NCI-H82 treated with DMSO at 0.1 percent for 48 hours (cell line): ENCODE measurements around the gene NNAT.

Source experiments
- DNase-seq: peaks from one replicate; lab custom pipeline; 2025; ENCODE audit not compliant: unreplicated experiment; lab: John Stamatoyannopoulos, UW

The NNAT gene

GRCh38 chr20:37523911-37524700 is 3.1 kb downstream of the NNAT start:
- DNase-seq = peak; percentile 93

DNA sequence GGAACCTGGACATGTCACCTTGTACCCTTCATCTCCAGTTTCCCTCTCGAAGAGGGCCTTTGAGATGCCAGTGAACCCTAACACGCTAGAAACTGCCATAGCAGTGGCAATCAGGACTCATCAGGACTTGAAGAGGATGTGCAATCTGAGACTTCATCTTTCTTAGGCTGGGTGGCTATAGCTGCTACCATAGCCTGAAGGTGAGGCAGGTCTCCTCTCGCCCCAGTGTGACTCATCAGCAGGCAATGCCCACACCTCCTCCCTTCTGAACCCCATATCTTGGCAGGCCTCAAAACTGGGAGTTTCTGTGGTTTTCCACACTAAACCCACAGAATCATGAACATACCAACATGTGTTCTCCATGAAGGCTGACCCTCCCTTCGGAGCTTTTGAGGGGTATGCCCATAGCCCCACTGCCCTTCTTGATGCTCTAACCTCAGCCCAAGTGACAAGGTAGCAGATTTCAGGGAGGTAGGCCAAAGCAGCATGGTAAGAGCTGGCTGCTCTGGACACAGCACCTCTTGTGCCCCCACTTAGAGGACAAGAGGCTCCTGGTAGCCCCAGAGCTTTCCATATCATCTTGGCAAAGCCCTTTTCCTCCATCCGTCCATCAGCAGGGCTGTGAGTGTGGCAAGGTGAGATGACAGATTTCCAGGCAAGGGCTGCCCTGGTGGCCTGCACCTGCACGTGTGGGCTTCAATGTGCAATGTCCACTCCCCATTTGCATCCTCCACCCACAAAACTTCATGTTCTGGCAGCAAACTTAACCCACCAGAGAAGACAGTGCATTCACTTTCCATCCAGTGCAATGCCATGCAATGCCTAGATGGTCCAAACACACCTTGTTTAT is 4.0 kb downstream of the NNAT start:
- DNase-seq = no peak

DNA sequence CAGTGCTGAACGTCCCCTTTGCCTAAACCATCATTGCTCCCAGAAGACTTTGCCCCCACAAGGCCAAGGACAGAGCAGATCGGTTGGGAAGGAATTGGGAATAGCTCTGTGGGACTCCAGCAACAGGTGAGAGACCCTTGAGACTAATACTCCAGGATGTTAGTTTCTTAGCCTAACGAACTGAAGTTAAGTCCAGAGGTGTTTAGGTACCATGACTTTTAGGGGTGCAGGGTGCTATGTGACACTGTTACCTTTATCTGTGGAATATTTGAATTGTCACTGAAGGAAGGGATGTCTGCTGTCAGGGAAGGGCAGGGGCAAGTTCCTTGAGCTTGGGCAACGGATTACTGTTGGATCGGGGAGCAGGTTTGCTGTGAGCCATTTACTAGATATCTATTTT is 4.8 kb downstream of the NNAT start:
- DNase-seq = no peak

DNA sequence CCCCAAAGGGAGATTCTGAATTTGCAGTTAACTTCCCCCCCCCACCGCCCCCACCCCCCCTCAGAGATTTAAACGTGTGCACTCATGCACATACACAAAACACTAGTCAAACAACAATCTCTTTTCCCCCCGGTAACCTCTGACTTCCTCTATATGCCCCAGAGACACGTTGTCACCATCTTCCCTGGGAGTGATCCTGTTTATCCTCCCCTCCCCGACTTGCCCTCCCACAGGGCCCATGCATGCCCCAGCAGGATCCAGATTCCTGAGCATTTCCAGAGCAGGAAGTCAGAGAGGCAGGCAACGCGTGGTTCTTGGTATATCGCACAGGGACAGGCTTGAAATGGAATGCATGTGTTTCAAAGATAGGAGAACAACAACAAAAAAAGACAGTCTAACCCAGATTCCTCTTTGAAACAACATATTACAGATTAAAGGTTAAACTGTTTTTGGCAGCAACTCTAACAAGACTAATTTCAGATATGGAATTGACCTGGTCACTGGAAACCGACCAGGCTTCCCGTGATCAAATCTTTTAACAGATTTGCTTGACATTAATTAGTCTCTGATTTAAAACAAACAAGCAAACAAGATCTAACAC is 5.3 kb downstream of the NNAT start:
- DNase-seq = no peak

- DNase-seq = no peak
These were observed 6.0 kb downstream of the NNAT start for GRCh38 chr20:37526839-37527637.

DNA sequence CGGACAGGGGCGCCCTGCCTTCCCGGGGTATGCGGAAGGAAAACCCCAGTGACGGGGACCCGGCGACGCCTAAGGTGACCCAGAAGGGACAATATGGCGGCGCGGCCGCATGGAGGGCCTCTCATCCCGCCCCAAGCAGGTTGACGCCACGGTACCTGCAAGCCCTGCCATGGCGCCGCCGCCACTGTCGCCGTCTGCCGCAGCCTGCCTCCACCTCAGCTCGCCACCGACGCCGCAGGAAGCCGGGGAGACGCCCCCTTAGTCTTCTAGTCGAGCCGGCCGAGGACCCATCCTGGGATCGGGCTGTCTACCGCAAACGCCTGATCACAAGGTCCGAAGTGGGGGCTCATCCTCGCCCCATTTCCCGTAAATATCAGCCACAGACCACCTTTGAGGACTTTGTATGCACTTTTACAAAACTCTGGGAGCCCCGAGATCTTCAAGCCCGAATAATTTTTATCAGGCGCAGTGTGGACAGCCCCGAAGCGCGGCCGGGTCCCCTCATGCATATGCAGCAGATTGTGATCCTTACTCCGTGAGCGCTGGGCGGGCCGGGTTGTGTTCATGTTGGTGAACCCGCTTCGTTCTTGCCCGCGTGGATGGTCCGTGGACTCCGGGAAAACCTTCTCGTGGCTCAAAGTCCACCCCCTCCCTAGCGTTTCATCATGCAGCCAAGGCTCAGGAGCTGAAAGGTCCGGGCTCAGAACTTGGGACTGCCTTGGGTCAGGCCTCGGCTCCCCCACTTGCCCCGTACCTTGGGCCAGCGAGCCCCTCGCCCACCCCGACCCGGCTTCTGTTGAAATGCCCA is 6.8 kb downstream of the NNAT start, which contains the start of gene BLCAP:
TSS of gene BLCAP (minus strand) at position 239 of the 808 bp plus-strand sequence. CDS start 8,702 bp downstream, outside the sequence.
- DNase-seq = peak; percentile 73

DNA sequence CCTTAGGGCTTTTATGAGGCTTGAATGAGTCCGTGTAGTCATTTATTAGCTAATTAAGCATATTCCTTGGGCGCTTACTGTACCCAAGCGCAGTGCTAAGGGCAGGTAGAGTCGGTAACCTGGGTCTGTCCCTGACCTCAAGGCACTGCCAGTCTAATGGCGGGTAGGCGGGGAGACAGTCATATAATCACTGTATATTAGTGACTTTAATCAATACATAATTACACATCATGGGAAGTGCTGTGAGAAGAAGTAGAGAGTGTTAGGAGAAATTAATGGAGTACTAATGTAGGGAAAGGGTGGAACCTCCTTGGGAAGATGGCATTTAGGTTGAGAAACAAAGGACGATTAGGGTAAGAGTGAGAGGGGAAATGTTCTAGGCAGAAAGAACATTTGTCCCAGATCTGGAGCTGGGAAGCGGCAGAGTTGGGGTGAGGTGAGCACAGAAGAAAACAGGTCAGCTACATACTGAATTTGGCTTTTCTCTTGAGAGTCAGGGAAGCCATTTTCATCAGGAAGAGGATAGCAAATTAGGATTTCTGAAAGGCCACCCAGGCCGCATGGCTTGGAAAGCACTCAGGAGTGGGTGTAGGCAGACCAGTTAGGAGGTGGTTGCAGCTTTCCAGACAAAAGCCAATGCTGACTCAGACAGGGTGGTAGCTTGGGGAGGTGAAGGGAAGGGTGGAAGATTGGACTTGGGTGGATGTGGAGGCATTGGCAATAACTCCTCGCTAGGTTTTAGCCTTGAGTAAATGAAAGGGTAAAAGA is 7.6 kb downstream of the NNAT start:
- no peak for DNase-seq

DNA sequence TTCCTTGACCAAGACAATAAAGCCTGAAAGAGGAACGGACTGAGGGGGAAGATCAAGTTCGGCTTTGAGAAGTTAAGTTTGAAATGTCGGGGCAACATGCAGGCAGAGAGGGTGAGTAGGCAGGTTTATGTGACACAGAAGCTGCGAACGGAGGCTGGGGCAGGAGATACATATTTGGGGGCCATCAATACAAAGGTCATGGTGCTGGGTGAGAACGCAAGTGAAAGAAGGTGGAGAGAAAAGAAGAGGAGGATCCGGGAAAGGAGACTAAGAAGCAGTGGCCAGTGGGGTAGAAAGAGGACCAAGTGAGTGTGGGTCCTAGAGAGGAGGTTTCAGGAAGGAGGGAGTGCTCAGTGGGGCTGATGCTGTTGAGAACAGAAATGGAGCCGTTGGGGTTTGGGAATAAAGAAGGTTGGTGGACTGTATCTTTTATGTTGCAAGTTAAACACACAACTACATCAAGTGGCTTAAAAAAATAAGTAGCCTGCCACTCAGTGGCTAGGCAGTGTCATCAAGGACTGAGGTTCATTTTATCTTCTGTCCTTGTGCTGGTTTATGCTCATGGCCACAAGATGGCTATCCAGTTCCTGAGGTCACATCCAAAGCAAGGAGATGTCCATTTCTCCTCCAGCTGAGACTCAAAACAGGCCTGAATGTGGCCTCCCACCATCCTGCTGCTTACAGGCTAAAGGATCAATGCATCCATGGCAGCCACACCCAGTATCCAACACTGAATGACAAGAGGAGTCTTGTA is 8.3 kb downstream of the NNAT start:
- DNase-seq = no peak

DNA sequence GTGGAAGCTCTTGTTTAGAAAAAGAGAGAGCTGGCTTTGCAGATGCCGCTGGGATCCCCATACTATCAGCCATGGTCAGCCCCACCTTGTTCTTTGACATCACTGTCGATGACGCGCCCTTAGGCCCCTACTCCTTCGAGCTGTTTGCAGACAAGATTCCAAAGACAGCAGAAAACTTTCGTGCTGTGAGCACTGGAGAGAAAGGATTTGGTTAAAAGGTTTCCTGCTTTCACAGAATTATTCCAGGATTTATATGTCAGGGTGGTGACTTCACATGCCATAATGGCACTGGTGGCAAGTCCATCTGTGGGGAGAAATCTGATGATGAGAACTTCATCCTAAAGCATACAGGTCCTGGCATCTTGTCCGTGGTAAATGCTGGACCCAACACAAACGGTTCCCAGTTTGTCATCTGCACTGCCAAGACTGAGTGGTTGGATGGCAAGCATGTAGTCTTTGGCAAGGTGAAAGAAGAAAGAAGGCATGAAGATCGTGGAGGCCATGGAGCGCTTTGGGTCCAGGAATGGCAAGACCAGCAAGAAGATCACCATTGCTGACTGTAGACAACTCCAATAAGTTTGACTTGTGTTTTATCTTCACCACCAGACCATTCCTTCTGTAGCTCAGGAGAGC is 9.0 kb downstream of the NNAT start:
- DNase-seq = no peak

DNA sequence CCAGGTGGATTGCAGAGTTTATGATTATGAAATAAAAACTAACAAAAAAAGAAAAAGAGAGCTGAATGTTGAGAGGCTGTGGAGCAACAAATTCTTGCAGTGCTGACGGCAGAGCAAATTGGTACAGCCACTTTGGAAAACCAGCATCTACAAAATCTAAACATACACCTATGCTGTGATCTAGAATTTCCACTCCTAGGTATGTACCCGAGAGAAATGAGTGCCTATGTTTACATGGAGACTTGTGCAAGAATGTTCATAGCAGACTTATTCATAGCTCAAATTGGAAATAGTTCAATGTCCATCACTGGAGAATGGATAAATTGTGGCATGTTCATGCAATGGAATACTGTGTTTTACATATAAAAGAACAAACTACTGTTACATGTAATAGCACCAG is 9.6 kb downstream of the NNAT start:
- DNase-seq = no peak

GRCh38 chr20:37531856-37532255 is 10.8 kb downstream of the NNAT start:
- no peak for DNase-seq

DNA sequence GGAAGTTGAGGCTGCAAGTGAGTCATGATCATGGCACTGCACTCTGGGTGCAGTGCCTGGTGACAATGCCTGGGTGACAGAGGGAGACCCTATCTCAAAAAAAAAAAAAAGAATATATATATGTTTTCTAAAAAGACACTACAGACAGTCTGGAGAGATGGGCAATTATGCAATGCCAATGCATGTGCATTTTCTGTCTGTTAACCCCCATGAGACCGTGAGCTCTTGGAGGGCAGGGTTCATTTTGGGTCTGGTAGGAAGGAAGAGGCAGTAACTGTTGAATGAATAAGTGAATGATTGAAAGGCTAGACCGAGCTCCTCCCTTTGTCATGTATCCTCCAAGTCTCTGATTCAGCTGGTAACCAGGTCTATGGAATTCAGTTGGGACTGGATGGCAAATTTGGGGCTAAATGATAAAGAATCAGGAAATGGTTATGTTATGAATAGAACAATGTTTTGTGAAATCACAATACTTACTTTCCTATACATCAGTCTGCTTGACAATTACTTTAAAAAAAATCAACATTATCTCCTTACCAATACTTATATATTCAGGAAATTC is 12.2 kb downstream of the NNAT start:
- no peak for DNase-seq

GRCh38 chr20:37534401-37535157 is 13.5 kb downstream of the NNAT start:
- DNase-seq = peak; percentile 82

DNA sequence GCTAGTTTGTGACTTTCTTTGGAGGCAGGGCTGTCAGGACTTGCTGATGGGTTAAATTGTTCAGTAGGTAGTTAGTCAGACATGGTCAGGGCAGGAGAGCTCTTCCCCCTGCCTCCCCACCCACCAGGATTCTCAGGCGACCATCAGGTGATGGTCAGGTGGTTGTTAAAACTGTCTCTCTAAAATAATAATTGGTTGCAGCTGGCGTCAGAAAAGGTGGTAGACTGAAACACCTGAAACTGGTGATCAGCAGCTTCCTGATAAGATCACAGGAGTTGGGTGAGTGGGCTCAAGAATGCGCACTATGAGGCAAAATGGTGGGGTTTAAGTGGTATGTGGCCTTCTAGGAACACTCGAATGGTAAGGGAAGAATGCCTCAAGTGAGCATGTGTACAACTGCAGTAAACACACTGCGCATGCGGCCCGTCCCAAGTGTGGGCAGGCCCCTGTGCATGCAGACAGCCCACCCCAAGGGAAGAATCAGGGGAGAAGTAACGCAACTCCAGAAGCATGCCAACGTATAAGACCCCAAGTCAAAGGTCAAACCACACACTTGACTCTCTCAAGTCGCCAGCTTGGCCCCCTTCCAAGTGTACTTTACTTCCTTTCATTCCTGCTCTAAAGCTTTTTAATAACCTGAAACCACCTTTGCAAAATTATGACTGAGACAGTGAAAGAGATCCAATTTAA is 14.5 kb downstream of the NNAT start:
- no peak for DNase-seq

GRCh38 chr20:37537505-37537904 is 16.5 kb downstream of the NNAT start:
- DNase-seq = no peak

GRCh38 chr20:37538003-37538402 is 17.0 kb downstream of the NNAT start:
- DNase-seq = no peak

DNA sequence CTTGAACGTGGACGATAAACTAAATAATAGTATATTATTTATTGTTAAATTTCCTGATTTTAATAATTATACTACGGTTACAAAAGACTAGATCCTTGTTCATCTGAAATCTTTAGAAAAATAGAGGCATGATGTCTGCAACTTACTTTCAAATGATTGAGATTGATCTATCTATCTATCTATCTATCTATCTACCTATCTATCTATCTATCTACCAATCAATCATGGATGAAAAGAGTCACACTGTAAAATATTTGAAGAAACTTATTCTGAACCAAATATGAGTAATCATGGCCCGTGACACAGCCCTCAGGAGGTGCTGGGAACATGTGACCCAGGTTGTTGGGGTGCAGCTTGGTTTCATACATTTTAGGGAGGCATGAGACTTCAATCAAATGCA is 18.4 kb downstream of the NNAT start:
- DNase-seq = no peak
